ENCODE measurements around the gene TTC9C. TPM values are rescaled to one million over a fixed set of nuclear protein-coding genes. Genes with fewer than 3 reads are reported as not detected.

The TTC9C gene
- polyA plus RNA-seq, 4 donors = 13.5 to 36.9 (median 31.4) TPM

GRCh38 chr11:62787005-62787759, 58.9 kb downstream of the TTC9C start, which contains the start of gene TMEM179B:
TMEM179B (plus strand) TSS chr11:62787402; CDS start chr11:62787432, 30 bp downstream.
- DNase-seq (peak; percentile 98 to 100), FAIRE-seq (no peak)
- Histone ChIP-seq H3K36me3 (ENCODE audit: control insufficient read depth in 3 of 3, insufficient read depth in 2 of 3, low read depth in 1 of 3, low read length in 3 of 3) (peaks cover 3 to 55% (median 11%) of the 10 kb centered on the region in 3 donors), H3K27ac (ENCODE audit: low read depth in 1 of 3, low read length in 2 of 3) (peak within 1 kb of the TSS; percentile 92 to 99 (median 92)), H3K9me3 (ENCODE audit: control insufficient read depth in 2 of 2, insufficient read depth in 1 of 2, low read depth in 1 of 2, low read length in 1 of 2) (no peaks in the 10 kb centered on the region), H3K27me3 (ENCODE audit: control insufficient read depth in 3 of 3, insufficient read depth in 3 of 3, low read length in 3 of 3) (no peaks in the 10 kb centered on the region), H3K4me3 (ENCODE audit: low read depth in 1 of 3, low read length in 3 of 3) (peak within 1 kb of the TSS; percentile 86 to 91 (median 87)), H3K4me1 (ENCODE audit: control insufficient read depth in 3 of 3, insufficient read depth in 2 of 3, low read depth in 1 of 3, low read length in 2 of 3) (peaks cover 2 to 27% (median 9%) of the 10 kb centered on the region in 3 donors)
- 0 to 1% (median 0%) methylated on average over 51 to 88 of the region's 88 CpGs for WGBS, 3 donors

Other genes starting within 250 kb of the TTC9C start
- gene AHNAK, start 181.7 kb upstream of the TTC9C start, polyA plus RNA-seq = 100 to 1,000 TPM in 1 of 4 donors, 10 to 100 TPM in 3; 72.1 to 110 (median 86.8) TPM
- gene EEF1G, start 154.6 kb upstream of the TTC9C start, polyA plus RNA-seq = 1,000 to 10,000 TPM; 1,124 to 2,500 (median 2,087) TPM
- 10 to 100 TPM in 3 of 4 donors, 1 to 10 TPM in 1; 7.8 to 20.1 (median 16.6) TPM for gene TUT1, start 137.0 kb upstream of the TTC9C start, polyA plus RNA-seq
- 10 to 100 TPM; 40.5 to 64.7 (median 43.0) TPM for gene MTA2, start 126.6 kb upstream of the TTC9C start, polyA plus RNA-seq
- 10 to 100 TPM; 21.2 to 46.2 (median 35.5) TPM for gene EML3, start 115.7 kb upstream of the TTC9C start, polyA plus RNA-seq
- gene ROM1, start 115.2 kb upstream of the TTC9C start, polyA plus RNA-seq = 1 to 10 TPM in 3 of 4 donors, under 1 TPM in 1; 0.54 to 8.4 (median 3.6) TPM
- 10 to 100 TPM; 16.3 to 39.3 (median 30.1) TPM for gene B3GAT3, start 106.5 kb upstream of the TTC9C start, polyA plus RNA-seq
- gene GANAB, start 81.9 kb upstream of the TTC9C start, polyA plus RNA-seq = 100 to 1,000 TPM in 2 of 4 donors, 10 to 100 TPM in 2; 38.6 to 310 (median 103) TPM
- 10 to 100 TPM in 2 of 4 donors, 1 to 10 TPM in 2; 7.3 to 17.0 (median 10.1) TPM for gene INTS5, start 75.2 kb upstream of the TTC9C start, polyA plus RNA-seq
- gene C11orf98, start 63.3 kb upstream of the TTC9C start, polyA plus RNA-seq = 100 to 1,000 TPM in 3 of 4 donors, 10 to 100 TPM in 1; 56.7 to 156 (median 135) TPM
- gene CSKMT, start 63.2 kb upstream of the TTC9C start, polyA plus RNA-seq = 10 to 100 TPM in 2 of 4 donors, 1 to 10 TPM in 2; 7.0 to 18.6 (median 12.1) TPM
- 10 to 100 TPM; 11.4 to 34.9 (median 23.4) TPM for gene UQCC3, start 56.8 kb upstream of the TTC9C start, polyA plus RNA-seq
- gene LBHD1, start 56.2 kb upstream of the TTC9C start, polyA plus RNA-seq = 1 to 10 TPM; 2.2 to 7.3 (median 6.3) TPM
- 100 to 1,000 TPM; 142 to 224 (median 161) TPM for gene UBXN1, start 49.4 kb upstream of the TTC9C start, polyA plus RNA-seq
- 1 to 10 TPM in 1 of 4 donors, under 1 TPM in 2, not detected in 1; 0.27 to 5.5 (median 0.55) TPM for gene LRRN4CL, start 39.0 kb upstream of the TTC9C start, polyA plus RNA-seq
- gene BSCL2, start 21.1 kb upstream of the TTC9C start, polyA plus RNA-seq = 10 to 100 TPM; 31.2 to 69.7 (median 50.4) TPM
- 1 to 10 TPM in 1 of 4 donors, under 1 TPM in 1, not detected in 2; 0.75 to 9.0 TPM for gene GNG3, start 20.8 kb upstream of the TTC9C start, polyA plus RNA-seq
- gene HNRNPUL2, start 1.0 kb upstream of the TTC9C start, polyA plus RNA-seq = 10 to 100 TPM; 38.6 to 67.9 (median 44.1) TPM
- gene ZBTB3, start 25.7 kb downstream of the TTC9C start, polyA plus RNA-seq = 1 to 10 TPM in 3 of 4 donors, under 1 TPM in 1; 0.27 to 7.3 (median 4.5) TPM
- 100 to 1,000 TPM in 1 of 4 donors, 10 to 100 TPM in 3; 67.5 to 130 (median 85.6) TPM for gene POLR2G, start 33.1 kb downstream of the TTC9C start, polyA plus RNA-seq
- 10 to 100 TPM; 13.5 to 28.5 (median 16.7) TPM for gene TAF6L, start 42.9 kb downstream of the TTC9C start, polyA plus RNA-seq
- 10 to 100 TPM; 46.7 to 79.3 (median 59.2) TPM for gene TMEM179B, start 58.9 kb downstream of the TTC9C start, polyA plus RNA-seq
- gene TMEM223, start 63.5 kb downstream of the TTC9C start, polyA plus RNA-seq = 10 to 100 TPM; 15.7 to 31.6 (median 17.5) TPM
- 100 to 1,000 TPM in 2 of 4 donors, 10 to 100 TPM in 2; 48.2 to 188 (median 105) TPM for gene NXF1, start 77.0 kb downstream of the TTC9C start, polyA plus RNA-seq
- gene STX5, start 103.6 kb downstream of the TTC9C start, polyA plus RNA-seq = 10 to 100 TPM; 22.6 to 43.4 (median 31.7) TPM
- under 1 TPM in 1 of 4 donors, not detected in 3; 0.83 TPM for gene TEX54, start 104.4 kb downstream of the TTC9C start, polyA plus RNA-seq
- 10 to 100 TPM; 30.3 to 47.5 (median 35.6) TPM for gene WDR74, start 111.1 kb downstream of the TTC9C start, polyA plus RNA-seq
- gene SLC3A2, start 152.4 kb downstream of the TTC9C start, polyA plus RNA-seq = 100 to 1,000 TPM; 124 to 200 (median 175) TPM
- 1 to 10 TPM in 1 of 4 donors, under 1 TPM in 1, not detected in 2; 0.65 to 1.1 TPM for gene CHRM1, start 192.9 kb downstream of the TTC9C start, polyA plus RNA-seq